HG03139 (cell line): Measurements from ENCODE around the gene NARF.
"Not testable (repeated sequence)": the region's sequence is repeated elsewhere in the genome, so short reads cannot be mapped to it uniquely, and the experiment has no call there.

Experiments used
- ATAC-seq: cut with Tn5 transposase; IDR thresholded peaks from one replicate; pipeline ENCODE4 v1.9.1; 2021; ENCODE audit not compliant: unreplicated experiment

The NARF gene

DNA sequence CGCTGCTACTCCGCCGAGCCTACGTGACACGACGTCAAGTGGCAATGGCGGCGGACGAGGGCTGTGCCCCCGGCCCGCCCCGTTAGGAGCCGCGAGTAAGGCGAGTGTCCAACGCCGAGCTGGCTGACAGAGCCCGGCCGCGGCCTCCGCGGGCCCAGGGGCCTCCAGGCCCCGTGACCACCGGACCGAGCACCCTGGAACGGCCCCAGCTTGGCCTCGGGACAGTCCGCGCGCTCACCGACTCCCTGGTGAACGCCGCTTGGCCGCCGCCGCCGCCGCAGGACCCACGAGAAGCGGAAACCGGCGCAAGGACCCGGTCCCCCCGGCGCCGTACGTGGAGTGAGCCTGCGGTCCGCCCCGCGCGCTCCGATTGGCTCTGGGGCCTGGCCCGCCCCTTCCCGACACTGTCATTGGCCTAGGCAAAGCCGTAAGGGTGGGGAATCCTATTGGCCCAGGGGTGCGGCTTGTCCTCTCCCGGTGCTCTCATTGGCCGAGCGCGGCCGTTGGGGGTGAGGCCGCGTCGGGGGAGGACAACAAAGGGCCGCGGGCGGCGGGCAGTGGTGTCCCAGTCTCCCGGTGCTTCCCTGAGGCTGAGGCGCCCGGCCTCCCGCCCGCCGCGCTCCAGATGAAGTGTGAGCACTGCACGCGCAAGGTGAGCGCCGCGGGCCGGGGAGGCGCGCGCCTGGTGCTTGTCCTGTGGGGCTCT, at the start of gene NARF:
TSS of gene NARF (plus strand) at position 563 of the 706 bp plus-strand sequence. CDS start at position 626, 63 bp downstream.
- peak; percentile 94 for ATAC-seq

DNA sequence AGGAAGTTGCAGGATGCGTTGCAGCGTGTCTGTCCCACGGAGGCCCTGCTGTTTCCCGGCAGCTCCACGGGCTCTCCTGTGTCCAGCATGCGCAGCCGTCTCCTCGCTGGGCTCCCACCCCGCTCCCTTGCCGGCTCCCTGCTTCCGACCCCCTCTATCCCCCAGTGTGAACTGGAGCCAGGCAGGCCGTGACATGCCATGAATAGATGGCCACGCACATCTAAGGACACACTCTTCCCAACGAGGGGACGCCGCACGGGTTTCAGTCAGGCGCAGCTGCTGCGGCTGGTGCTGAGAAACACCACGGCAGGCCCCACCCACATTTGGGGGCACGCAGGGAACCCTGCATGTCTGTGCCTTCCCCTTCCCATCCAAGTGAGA, 49.6 kb upstream of the NARF start:
- no peak for ATAC-seq

DNA sequence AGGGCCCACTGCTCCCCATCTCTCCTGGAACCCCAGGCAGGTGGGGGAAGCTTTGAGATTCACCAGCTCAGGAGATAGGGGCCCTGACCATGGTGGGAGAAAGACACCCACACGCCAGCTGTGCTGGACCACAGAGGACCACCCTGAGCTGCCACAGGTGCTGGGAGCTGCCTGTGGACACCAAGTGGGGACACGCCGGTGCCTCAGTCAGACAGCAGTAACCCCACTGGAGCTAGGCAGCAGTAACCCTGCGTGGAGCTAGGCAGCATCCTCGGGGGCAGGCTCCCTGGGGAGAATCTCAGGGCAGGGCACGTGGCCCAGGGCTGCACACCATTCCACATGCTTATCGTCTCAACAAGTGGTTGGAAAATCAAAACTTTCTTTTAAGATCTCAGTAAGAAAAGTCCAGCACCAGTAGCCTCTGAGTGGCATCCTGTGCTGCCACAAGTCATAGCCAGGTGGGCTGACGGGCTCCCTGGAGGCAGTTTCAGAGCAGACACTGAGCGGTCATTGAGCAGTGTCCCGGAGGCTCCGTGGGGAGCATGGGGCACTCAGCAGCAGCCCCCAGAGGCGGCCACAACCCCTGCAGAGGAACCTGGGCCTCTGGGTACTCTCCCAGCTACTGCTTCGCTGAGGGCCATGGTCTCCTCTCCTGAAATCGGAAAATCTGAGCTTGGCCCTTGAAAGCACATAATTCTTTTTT, 48.4 kb upstream of the NARF start:
- ATAC-seq = no peak

DNA sequence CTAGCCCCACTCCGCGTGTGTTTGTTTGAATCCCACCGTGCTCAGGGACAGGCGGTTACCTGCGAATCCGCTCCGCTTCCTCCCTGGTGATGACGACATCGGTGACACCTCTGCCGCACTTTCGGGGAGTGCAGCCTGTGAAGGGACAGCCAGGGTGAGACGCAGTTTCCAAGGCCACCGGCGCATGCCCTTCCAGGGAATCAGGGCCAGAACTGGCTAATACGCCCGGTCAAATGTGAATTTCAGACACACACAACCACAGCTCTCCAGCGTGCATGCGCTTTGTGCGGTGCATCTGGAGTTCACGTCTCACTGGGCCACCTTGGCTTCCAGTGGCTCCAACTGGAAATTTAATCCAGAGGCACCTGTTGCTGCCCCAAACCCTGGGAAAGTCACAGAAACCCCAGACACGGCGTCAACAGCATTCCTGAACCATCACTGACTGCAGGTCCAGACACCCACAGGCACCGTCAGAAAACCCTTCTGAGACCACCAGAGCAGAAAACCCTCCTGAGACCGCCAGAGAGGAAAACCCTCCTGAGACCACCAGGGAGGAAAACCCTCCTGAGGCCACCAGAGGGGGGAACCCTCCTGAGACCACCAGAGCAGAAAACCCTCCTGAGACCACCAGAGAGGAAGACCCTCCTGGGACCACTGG, 47.0 kb upstream of the NARF start:
- no peak for ATAC-seq

DNA sequence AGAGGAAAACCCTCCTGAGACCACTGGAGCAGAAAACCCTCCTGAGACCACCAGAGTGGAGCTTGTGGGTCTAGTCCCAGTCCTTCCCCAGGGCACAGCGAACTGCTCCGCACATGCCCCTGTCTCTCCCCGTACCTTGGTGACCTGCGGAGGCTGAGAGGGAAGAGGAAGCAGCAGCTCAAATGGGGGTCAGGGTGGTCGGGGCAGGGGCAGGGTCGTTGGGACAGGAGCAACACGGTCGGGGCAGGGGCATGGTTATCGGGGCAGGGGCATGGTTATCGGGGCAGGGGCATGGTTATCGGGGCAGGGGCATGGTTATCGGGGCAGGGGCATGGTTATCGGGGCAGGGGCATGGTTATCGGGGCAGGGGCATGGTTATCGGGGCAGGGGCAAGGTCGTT, 46.5 kb upstream of the NARF start:
- ATAC-seq = not testable (repeated sequence)

DNA sequence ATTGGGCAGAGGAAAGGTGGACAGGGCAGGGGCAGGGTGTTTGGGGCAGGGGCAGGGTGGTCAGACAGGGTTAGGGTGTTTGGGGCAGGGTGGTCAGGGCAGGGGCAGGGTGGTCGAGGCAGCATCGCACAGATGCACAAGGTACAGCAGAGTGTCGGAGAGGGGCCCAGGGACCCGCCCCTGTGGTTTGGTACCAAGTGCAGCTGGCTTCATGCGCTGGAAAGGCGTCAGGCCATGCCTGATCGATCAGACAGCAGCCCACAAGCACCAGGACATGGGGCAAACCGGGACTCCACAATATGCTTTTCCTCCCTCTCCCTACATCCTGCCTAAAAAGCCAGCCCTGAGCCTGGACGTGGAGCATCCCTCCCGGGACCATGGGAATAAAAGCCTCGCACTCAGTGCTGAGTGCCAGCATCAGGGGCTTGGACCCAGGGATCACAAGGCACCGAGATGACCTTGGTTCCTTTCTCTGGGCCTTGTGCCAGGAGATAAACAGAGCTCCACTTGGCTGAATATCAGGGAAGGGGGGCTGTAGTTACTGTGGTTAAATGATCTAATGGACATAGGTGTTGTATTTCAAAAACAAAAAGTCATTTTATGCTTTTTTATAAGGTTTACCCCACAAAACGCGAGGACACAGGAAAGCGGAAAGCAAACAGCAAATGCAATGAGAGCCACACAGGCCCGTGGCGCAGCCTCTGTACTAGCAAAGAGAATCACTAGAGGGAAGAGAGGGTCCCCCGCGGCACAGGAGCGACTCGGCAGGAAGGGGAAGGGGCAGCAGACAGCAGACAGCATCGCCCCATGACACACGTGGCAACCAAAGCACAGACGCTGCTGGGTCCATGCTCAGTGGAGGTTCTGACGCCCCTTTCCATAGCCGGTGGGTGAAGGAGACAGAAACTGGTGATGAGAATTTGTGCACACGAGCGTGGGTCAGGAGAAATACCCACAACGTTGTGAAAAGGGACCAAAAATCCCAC, 45.7 kb upstream of the NARF start:
- ATAC-seq = no peak

DNA sequence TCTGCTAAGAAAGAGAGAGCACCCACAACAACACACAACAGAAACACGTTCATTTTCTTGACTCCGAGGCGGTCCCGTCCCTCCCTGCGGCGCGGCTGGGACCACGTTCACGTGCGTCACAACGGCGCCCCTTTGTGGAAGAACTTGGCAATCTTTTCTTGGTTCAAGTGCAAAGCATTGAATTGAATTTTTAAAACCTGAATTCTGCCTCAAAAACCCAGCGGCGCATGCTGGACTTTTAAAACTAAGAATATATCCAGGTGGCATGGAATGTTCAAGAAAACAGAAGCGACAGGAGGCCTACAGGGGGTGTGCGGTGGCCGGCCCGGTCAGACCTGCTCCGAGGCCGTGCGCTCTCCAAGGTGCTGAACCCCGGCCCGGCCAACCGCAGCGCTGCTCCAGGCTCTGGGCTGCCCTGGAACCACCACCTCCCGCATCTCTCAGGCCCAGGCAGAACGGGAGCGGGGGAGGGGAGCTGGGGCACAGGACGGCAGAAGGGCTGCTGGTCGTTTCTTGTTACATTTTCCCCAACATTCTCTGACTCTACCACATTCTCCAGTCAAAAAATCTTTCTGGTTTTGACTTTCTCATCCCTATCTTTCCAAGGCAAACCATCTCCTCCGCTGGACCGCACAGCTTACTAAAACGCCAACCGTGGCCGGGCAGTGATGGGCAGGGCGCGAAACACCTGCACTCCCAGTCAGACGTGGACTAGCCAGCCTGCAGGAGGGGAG, 43.8 kb upstream of the NARF start:
- ATAC-seq = no peak

DNA sequence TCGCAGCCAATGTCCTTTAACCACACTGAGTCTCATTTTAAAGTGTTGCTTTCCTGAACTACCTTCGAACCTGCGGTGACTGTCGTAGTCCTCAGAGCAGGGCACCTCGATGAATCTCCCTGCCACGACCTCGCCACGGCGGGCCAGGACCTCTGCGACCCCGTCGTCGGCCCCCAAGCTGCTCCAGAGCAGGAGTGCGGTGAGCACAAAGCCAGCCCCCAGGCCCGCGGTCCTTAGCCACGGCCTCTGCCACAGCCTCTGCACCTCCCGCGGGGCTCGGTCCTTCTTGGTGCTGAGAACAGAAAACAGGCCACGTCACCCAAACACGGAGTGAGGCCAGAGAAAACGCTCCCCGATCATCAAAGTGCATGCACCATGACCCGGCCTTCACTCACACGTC, 43.2 kb upstream of the NARF start:
- ATAC-seq = no peak

DNA sequence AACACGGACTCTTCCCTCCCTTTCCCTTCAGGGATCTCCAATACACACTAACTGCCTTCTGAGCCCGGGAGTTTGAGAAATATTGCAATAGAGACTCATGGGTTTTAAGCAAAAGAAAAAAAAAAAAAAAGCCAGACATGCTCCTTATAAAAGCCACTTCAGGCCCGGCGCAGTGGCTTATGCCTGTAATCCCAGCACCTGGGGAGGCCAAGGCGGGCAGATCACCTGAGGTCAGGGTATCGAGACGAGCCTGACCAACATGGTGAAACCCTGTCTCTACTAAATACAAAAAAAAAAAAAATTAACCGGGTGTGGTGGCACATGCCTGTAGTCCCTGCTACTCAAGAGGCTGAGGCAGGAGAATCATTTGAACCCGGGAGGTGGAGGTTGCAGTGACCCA, 42.8 kb upstream of the NARF start:
- no peak for ATAC-seq

DNA sequence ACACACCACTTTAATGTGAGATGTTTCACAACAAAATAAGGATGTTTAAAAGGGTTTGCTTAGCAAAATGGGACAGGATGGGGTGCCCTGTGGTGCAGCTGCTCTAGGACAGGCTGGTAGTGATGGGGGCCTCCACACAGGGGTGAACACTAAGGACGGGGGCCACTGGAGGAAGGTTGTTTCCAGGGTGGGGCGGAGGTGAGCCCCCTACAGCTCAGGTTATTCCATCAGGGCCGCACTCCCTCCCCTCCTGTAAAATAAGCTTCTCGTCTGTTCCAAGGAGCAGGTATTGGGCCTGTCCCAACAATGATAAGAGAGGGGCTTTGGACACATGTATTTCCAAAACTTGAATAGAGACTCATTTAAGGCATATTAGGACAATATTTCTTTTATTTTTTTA, 42.3 kb upstream of the NARF start:
- ATAC-seq = no peak

DNA sequence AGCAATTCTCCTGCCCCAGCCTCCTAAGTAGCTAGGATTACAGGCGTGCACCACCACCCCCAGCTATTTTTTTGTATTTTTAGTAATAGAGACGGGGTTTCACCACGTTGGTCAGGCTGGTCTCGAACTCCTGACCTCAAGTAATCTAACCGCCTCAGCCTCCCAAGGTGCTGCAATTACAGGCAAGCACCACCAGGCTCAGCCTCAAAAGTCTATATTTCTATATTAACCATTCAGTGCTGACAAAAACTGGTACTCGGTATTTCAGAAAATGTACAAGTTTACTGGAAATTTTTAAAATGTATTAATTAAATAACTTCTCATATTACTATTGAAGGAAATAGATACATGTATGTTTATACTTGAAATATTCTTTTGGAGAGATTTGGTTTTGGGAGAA, 41.8 kb upstream of the NARF start:
- ATAC-seq = no peak

DNA sequence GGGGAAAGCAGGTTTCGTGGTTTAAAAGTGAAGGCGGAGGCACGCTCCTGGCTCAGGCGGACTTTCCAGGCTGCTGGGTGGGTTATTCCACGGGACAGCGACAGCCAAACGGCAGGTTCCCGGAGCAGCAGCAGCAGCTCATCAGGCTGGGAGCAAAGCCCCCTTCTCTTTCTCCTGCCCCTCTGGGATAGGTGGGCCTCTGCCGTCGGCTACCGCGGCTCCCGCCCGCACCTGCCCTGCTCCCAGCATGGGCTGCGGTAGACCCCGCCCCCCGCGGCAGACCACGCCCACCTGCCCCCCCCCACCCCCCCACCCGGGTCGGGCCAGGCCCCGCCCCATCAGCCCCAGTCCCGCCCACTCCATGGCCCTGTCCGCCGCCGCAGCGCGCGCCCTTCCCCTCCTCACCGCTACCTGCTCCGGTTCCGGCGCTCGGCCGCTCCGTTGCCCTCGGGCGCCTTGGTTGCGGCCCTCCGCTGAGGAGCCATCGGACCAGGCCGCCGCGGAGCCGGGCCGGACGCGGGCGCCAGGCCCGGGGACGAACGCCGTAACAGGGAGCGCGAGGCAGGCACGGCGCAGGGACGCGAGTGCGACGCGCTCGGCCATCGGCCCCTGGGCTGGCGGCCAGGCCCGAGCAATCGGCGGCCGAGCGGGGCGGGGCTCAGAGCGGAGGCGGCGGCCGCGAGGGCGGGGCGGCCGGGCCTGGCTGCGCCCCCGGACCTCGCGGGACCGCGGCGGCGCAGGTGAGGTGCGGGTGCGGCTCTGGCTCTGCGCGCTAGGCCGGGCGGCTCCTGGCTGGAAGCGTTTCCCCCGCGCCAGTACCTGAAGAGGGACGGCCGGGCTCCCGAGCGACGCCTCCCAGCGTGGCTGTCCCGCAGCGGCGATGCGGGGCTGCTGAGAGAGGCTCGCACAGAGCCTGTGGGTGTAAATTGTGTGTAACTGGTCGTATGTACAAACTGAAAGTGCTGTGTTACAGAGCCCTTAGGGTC, 40.2 kb upstream of the NARF start, which contains the start of the genes HEXD and OGFOD3:
TSS of gene HEXD (plus strand) at position 347 of the 986 bp plus-strand sequence. CDS start 1,453 bp downstream, outside the sequence.
TSS of gene OGFOD3 (minus strand) at position 586 of the 986 bp plus-strand sequence. CDS start at position 485, 101 bp downstream.
- ATAC-seq = peak; percentile 71

DNA sequence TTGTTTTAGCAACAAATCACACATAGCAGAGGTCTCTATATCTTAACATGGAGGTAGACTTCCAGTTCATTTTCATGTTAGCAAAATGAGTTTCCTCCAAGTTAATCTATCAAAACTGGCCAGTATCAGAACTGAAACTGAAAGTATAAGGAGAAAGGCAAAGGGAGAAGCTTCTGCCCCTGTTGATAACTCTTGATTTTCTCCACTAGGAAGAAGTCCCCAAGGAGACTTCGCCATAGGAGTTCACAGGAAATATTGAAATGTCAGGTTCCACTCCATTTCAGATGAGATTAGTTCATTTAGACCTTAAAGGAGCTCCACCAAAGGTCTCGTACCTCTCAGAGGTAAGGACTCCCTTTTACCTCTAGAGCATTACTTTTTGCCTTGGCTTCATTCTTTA, 39.0 kb upstream of the NARF start:
- ATAC-seq = no peak

DNA sequence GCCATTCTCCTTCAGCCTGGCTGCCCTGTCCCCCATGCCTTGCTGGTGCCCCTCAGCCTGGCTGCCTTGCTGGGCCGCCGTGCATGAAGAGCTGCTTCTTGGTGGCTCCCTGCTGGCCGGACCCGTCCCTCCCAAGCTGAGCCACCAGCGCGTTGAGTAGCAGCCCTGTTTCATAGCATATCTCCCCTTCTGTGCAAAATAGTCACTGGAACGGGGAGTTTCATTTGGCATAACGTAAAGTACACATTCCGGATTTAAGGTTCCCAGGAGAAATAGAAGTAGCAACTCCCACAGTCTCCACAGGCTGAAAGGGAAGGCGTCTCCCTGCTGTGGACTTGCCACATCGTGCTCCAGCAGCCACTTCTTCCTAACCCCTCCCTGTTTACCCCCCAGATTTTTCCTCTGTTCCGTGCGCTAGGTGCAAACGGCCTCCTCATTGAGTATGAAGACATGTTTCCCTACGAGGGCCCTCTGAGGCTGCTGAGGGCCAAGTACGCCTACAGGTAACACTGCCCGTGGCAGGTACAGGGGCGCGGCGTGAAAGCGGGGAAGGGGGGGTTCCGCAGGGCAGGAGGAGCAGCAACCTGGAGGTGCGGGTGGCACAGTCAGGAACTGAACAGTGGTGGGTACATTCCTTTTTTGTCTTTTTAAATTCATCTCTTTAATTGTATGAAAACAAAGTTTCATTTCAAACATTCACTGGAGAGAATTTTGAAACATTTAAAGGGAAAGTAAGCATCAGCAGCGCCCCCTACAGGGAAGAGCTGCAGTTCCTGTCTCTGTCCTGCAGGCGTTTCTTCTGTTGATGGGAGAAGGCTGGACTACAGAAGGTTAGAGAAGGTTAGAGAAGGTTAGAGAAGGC, 34.3 kb upstream of the NARF start:
- no peak for ATAC-seq

DNA sequence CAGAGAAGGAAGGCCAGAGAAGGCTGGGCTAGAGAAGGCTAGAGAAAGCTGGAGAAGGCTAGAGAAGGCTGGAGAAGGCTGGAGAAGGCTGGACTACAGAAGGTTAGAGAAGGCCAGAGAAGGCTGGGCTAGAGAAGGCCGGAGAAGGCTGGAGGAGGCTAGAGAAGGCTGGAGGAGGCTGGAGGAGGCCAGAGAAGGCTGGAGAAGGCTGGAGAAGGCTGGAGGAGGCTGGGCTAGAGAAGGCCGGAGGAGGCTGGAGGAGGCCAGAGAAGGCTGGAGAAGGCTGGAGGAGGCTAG, 33.7 kb upstream of the NARF start:
- ATAC-seq = no peak

DNA sequence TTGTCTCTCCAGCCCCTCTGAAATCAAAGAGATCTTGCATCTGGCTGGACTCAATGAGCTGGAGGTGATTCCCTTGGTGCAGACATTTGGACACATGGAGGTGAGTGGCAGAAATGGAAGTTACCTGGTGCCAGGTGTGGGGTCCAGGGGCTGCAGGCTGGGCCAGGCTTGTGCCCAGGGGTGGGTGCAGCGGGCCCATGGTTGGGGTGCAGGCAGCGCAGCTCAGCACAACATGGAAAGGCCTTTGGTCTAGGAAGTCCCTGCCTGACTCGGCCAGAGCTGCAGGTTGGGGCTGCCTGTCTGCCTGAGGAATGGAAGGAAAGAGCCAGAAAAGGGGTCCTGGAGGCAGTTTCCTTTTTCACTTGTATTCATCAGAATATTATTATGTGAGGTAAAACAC, 30.0 kb upstream of the NARF start:
- no peak for ATAC-seq

DNA sequence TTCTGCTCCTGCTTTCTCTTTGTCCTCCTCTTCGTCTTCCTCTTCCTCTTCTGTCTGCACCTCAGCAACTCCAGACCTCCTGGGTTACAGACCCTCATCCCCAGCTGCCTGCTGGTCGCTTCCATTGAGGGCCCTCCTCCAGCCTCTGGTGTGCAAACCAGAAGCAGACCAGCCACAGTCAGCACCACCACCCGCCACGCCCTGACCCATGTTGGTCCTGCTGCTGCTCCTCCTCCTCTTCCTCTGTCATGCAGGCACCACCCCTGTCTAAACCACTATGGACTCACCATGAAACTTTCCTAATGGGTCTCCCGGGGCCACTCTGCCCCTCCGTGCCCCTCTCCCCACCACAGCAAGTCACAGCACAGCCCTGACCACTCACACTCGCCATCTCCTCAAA, 28.7 kb upstream of the NARF start:
- no peak for ATAC-seq

DNA sequence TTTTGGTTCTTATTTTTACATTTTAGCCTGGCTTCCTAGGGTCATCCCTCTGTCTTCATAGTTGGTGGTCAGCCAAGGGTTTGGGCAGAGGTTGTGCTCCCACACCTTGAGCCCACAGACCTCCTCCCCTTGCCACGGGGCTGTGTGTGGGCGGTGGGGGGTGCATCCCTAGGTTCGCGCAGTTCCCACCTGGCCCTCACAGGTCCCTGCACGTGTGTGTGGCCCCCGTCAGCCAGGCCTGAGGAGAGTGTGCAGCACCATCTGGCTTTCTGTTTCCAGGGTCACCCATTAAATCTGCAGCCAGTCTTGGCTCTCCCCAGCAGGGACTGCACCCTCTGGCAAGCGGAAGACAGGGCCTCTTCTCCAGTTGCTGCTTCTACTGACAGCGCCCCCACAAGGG, 26.5 kb upstream of the NARF start:
- no peak for ATAC-seq
